Heart left ventricle (tissue), 13 donors: ENCODE data around the gene FOXE3.

ENCODE experiments used
- CTCF ChIP-seq, 12 donors: fragments of 200-600 bp; sonication (generic) in 4 of 12; IDR thresholded peaks; one replicate each; pipeline versions ENCODE4 v1.5.0 to v1.8.0; 2018 to 2022; ENCODE audit warnings: antibody characterized with exemption in 12 of 12, mild to moderate bottlenecking in 5 of 12
- POLR2A ChIP-seq, 2 donors: fragments of 450-650 bp; IDR thresholded peaks; one replicate each; pipeline ENCODE4 v1.6.1; 2017; ENCODE audit warnings: antibody characterized with exemption in 2 of 2, mild to moderate bottlenecking in 2 of 2, moderate library complexity in 2 of 2
- donor health status: ischemic (EF 13 %, LVEDD 7.1; RV severe dilation, severe dysfunction).
- donor health status: DM: no; HTN: yes; CAD: no.
- donor health status: DM: no; HTN: no; CAD: no.
- donor health status: ischemic (EF 25% LVEDD 6.9; RV normal size, moderate dysfunction).
- donor health status: ischemic (EF 25% LVEDD 5.7; RV mildly dilated, moderate dysfunction).
- donor health status: ischemic (EF 35%, LVEDD 5.7; RV mildly dilated, moderate dysfunction).
- donor health status: nonischemic (EF 11% LVEDD 7.7; RV severe dilation, severe dysfunction).
- donor health status: DM: yes; HTN: yes; CAD: no.
- donor health status: PGD.
- donor health status: ischemic (EF 29% LVEDD 5.4; RV normal size, mild dysfunction).
- donor health status: nonischemic (EF 23%, LVEDD 6.1; RV moderate dilation, normal function).

GRCh38 chr1:47412437-47412836 lies 3.6 kb upstream of the FOXE3 start:
- TF ChIP-seq CTCF (IDR thresholded peaks at IDR 0.05): no peak
- TF ChIP-seq POLR2A (IDR thresholded peaks at IDR 0.05): no peak
